NCI-H2029 treated with DMSO at 0.1 percent for 48 hours (cell line): Measurements from ENCODE around the gene KDM1B.

Experiments
- DNase-seq: peaks from one replicate; lab custom pipeline; 2025; lab: John Stamatoyannopoulos, UW

Gene KDM1B

DNA sequence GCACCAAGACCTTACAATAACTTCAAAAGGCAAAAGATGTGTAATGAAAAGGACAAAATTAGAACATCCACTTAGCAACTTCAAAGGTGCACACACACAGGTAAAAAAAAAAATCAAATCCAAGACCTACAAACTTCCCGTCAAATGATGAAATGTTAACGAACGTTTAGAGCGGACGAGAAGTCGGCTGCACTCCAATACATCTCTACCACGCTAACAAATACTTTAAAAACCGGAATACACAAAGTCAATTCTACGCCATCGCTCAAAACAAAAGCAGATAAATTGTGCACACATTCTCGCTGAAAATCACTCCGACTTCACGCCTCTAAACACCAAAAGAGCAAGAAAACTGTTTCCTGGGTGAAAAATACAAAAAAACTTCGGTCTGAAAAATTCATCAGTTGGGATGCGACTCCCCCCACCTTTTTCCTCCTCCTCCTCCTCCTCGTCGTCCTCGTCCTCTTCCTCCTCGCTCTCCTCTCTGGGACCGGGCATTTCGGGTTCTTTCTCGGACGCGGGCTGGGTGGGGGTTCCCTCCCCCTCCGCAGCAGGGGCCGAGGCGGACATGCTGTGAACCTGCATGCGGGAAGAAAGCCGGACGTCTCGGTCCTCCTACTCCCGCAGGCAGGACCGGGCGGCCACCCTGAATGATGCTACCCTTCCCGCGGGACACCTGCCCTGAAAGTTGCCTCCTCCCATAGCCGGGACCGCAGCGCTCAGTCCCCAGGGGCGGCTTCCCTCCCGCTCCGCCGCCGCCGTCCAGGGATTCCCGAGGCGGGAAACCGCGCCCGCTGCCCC, 108.4 kb downstream of the KDM1B start:
- DNase-seq = peak; percentile 43

DNA sequence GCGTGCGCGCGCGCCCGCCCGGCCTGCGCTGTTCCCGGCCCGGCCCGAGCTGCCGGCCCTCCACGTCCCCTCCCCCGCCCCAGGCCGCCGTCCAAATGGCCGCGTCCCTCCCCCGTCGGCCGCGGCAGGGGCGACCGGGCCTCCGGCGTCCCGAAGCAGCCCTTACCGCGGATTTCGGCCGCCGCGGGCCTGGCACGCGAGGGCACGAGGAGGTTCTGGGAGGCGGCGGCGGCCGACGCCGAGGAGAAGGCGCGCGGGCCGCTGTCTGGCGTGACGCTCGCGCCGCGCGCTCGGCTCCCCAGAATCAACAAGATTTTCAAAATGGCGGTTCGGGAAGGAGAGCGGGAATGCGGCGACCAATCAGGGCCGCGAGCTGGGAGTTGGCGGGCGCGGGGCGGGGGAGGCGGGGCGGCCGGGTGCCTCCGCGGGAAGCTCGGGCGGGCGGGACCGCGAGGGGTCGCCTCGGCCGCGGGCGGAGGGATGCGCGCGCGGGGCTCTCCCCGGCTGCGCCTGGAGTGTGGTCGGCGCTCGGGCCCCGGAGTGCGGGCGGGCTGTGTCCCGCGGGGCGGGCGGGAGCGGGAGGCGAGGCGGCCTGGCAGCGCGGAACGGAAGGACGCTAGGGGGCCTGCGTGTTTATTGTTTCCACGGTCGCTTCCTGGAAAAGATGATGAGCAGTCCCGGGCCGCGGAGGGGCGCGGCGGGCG, 109.1 kb downstream of the KDM1B start, which contains the start of gene DEK:
DEK (minus strand) TSS at position 312 of the 704 bp plus-strand sequence. CDS start 543 bp downstream, outside the sequence.
- DNase-seq = peak; percentile 83

DNA sequence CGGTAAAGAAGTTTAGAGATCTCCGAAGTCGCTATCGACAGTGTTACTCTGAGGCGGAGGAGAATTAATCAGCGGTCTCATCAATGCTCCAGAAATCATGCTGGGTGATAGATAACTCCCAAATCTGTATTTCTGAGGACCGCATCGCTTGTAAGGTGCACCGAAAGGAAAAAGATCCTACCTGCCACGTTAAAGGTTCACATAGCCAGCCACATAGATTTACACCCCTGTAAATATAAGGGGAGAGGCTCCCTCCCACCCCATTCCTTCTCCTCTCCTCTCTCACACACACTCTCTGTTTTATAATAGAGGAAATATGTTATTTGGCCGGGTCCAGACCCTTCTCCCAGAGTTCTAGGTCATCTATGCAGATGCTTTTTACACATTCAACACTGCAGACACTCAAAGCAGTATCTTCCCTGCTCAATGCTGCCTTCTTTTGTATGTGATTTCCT, 109.7 kb downstream of the KDM1B start:
- peak; percentile 83 for DNase-seq

DNA sequence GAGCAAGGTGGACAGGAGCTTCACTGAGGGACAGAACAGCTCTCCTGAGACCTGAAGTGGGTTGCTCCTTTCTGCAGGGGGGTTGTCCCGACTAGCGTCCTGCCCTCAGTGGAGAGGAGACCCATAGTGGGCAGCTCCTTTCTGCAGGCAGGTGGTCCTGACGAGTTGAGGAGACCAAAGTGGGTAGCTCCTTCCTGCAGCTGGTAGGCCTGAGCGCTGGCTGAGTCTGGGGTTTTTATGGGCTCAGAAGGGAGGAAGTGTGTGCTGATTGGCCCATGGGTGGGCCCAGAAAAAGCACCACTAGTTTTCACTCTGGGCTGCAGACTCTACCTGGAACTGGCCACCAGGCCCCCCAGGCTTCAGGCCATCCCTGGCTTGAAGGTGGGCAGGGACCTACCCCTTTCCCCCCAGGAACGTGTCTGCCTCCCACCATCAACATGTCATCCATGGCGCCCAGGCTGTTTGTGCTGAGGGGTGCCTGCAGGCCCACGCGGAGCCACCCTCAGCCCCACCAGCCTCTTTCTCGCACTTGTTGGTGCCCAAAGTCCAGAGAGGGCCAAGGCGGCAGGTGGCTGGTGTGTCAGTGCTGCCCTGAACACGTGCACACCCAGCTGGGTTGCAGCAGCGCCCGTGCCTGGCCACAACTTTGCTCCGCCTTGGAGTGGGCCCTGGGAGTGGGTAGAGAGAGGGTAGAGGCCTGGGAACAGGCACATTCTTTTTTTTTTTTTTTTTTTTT, 110.7 kb downstream of the KDM1B start:
- DNase-seq = no peak

DNA sequence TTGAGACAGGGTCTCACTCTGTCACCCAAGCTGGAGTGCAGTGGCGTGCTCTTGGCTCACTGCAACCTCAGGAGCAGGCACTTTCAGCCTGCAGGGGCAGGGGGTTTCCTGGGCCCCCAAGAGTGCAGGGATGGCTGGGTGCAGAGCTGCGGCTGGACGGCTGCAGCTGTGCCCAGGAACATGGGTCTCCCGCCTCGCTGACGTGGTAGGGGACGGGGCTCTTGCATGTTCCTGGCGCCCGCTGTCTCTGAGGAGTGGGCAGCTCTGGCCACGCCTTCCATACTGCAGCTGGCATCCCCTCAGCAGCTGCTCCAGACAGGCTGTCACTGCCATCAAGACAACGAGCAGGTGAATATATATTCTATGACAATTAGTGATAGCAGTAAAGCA, 111.3 kb downstream of the KDM1B start:
- DNase-seq = no peak

DNA sequence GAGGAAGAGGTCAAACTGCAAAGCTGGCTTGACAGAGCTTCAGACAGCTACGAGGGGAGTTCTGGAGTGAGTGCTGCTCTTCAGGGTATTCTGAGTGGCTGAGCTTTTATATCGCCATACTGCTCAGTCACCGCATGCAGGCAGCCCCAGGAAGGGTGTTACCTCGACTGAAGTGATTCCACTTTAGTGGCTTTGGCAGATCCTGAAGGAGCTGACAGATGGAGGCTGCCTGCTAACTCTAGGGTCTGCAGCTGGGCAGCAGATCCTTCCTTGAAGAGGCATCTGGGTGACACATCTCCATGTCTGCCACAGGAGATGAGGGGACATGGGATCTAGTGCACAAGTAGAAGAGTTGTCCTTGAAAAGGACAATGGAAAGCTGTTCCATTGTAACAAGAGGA, 112.8 kb downstream of the KDM1B start:
- DNase-seq = no peak

DNA sequence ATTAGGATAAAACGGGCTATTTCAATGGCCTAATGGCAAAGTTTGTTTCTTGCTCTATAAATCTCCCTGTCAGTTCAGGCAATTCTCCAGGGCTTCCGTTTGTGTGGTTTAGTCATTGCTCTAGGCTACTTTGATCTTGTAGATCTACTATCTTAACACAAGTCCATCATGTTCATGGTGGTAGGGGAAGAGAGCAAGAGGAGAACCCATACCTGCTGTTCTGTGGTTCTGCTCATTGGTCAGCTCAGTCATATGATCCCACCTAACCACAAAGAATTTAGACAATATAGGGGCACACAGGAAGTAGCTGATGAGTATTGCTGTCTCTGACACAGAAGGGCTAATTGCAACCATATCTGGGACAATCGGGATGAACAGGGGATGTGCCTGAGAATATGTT, 114.0 kb downstream of the KDM1B start:
- DNase-seq = no peak

DNA sequence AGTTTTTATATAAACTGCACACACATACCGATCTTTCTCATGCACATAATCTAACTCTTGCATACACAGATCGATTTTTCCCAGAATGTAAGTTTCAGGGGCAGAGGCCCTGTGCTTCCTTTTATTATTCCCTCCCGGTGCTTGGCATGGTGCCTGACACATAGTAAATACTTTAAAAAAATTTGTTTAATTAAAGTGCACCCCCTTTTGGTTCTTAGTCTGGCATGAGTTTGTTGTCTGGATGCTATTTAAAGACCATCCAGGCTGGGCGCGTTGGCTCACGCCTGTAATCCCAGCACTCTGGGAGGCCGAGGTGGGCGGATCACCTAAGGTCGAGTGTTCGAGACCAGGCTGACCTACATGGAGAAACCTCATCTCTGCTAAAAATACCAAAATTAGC, 114.5 kb downstream of the KDM1B start:
- DNase-seq = no peak

DNA sequence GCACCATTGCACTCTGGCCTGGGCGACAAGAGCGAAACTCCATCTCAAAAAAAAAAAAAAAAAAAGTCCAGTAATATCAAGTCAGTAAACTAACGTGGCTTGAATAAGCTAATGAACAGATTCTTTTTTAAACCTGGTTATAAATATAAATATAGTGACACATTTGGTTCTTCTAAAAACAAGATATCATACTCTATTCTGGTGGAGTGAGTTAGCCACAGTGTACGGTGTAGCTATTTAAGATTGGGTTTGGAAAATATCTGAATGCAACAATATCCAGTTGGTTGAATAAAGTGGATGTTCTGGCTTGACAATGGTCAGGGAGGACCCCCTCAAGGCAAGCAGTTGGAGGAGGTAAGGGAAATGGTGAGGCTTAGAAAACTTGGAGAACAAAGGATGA, 115.0 kb downstream of the KDM1B start:
- DNase-seq = no peak
